Stromal cell of bone marrow (primary cell): ENCODE measurements around the gene CEP164.

Experiments used
- DNase-seq: peaks from one replicate; pipeline ENCODE4 v3.0.0-alpha.2; 2012; ENCODE audit warnings: low read depth

CEP164 gene

GRCh38 chr11:117421041-117421440, 93.4 kb downstream of the CEP164 start:
- DNase-seq = no peak

DNA sequence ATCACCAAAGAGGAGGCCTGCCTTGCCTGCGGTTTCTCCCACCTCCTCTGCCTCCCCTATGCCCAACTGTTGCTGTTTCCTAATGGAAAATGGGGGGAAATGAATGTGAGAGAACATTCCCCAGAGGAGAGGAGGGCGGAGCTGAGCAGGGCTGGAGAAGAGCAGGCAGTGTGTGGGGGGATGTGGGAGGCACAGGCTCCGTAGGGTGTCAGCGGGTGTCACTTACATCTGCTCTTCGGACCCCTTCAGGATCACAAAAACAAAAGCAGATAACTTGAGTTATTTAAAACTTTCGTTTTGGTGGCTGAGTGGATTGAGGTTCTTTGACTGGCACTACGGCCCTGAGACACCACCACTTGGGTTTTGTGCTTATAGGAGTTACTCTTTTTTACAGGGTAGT, 93.8 kb downstream of the CEP164 start:
- no peak for DNase-seq

DNA sequence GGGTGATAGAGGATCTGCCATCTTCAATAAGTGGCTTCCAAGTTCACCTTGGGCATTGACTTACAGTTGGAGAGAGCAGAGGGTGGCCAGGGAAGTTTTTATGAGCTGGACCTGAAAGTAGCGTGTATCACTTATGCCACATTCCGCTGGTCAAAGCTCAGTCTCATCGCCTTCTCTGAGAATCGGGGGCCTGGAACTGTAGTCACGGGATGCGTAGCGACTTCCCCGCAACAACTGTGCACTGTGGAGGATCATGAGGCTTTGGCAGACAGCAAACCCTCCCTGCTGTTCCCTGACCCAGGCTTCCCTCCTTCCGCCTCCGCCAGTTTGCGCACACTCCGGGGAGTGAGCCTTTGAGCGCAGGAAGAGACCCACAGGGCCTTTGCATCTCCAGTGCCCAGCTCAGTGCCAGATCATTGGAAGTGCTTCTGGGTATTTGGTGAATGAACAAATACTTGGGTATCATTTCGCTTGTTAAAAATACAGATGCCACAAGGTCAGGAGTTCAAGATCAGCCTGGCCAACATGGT, 95.5 kb downstream of the CEP164 start:
- DNase-seq = no peak

- no peak for DNase-seq
Measured at GRCh38 chr11:117424781-117425180, 97.1 kb downstream of the CEP164 start.

DNA sequence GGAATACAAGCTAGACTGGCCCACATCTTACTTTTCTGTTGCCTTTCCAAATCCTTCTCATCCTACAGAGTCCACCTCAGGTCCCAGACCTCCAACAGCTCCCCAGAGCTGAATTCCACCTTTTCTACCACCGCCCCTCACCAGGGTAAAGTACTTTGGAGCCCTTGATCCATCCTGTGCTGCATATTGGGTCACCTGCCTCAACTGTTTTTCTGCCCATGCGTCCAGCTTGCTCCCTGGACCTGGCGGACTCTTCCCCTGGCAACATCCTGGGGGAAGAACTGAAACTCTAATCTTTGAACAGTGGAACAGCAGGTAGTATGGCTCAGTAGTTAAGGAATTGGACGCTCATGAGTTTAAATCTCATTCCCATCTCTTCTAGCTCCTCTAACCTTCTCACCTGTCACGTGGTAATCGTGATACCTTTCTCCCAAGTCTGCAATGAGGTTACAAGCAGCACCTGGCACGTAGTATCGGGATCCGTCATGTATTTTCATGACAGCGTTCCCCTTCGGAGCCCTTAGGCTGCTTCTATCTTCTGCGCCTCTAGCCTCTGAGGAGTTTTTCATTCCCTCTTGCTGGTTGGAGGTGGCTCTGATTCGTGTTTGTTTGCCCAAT, 98.1 kb downstream of the CEP164 start:
- DNase-seq = no peak

DNA sequence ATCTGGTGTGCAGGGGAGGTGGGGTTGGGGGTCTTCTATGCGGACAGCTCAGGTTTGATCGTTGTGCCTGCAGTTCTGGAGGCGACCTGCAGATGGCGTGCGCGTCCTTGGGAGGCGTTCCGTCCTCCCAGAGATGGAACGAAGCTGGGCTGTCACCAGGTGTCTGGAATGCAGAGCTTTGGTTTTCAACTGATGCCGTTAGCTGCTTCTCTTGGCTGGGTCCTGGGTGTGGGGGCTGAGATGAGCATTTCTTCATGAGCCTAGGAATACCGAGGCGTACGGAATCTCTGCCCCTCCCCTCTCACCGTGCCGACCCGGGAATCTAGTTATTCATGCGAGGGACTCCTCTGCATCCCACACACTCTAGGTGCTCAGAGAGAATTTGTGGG, 98.6 kb downstream of the CEP164 start:
- DNase-seq = no peak

- no peak for DNase-seq
Measured at GRCh38 chr11:117426941-117427340, 99.3 kb downstream of the CEP164 start.

DNA sequence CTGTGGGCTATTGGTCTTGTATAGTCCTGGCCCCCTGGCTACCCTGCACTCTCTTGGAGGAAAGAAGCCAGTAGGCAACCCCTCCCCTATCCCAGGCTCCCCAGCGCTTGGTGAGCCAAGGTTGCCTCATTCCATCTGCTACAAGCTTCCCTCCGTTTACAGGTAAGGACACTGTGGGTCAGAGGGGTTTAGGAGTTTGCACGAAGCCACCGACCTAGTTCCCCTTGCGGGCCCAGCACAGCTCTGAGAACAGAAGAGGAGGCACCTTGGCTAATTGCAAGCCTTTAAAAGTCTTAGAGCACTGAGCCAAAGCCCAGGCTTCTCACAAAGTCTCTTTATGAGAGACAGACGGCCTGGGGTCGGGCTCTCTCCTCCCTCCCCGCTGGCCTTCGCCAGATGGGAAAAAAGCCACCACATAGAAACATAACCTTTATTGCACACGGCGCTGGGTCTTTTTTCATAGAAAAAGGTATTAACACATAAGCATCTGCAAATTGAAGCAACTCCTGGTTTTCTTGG, 99.8 kb downstream of the CEP164 start:
- no peak for DNase-seq

DNA sequence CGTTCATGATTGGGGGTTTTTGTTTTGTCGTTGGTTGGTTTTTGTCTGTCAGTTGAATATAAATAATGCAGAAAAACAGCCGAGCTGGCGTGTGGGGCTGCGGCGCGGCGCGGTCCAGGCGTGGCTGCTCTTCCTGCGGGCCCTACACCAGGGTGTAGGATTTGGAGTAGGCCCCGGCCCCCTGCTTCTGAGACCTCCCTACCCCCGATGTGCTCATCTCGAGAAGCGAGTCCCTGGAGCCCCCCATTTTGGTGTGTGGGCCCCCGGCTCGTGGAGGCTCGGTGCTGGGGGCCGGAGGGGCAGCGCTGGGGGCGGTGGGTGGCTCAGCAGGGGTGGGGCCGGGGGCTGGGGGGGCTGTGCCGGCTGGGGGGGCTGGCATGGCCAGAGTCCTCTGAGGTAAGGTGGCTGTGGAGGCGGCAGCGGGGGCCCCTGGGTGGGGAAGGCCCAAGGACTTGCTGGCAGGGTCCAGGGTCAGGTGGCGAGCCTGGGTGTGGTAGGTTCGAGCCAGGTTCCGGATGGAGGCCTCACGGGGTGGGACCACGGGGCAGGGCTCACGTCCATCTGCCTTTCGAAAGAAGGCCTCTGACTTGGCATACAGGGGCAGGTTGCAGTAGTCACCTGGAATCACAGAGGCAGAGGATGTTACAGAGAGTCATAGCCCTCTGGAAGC, 100.7 kb downstream of the CEP164 start:
- DNase-seq = no peak

DNA sequence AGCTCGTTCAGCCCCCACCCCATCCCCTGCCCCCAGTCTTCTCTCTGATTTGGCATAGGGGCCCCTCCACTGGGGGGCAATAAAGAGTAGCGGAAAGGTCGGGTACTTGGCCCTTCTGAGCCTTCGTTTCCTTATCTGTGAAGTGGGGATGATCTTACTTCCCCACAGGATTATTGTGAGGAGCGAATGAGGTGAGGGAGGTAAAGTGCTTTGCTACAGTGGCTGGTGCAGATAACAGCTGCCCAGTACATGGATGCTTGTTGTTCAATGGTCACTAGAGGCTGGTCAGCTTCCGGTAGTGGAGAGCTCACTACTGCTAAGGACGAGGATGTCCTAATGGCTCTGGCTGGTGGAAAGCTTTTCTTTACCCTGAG, 101.2 kb downstream of the CEP164 start:
- no peak for DNase-seq

GRCh38 chr11:117430293-117430955, 102.8 kb downstream of the CEP164 start:
- no peak for DNase-seq

DNA sequence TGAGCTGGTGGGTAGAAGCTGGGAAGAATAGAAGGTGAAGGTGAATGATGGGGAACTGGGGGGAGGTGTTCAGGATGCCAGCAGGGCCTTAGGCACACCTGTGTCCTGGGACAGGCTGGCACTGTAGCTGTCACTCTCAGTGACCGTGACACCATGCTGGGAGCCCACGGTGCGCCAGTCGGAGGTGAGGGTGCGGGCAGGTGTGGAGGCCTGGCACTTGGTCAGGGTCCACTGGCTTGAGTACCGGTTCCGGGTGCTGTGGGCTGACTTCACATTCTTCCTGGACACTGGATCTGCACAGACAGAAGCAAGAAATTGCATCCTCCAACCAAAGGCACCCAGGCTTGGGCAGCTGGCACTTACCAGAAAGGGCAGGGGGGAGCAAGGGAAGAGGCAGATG, 103.8 kb downstream of the CEP164 start:
- DNase-seq = no peak

DNA sequence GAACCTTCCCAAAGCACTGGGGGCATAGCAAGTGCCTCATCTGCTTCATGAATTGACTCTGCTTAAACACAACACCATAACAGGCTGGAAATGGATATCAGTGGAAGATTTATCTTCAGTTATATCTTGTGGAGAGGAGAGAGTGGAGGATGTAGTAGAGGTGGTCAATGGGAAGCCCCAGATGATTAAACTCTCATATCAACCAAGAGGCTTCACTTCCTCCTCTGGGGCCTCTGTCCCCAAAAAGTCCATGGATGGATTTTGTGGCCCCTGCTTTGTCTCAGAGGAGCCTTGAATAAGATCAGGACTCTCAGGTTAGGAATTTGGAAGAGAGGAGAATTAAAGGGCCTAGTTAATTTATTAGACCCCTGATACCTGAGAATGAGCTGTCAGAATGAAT, 106.1 kb downstream of the CEP164 start:
- no peak for DNase-seq

GRCh38 chr11:117434481-117434880, 106.8 kb downstream of the CEP164 start:
- DNase-seq = no peak

DNA sequence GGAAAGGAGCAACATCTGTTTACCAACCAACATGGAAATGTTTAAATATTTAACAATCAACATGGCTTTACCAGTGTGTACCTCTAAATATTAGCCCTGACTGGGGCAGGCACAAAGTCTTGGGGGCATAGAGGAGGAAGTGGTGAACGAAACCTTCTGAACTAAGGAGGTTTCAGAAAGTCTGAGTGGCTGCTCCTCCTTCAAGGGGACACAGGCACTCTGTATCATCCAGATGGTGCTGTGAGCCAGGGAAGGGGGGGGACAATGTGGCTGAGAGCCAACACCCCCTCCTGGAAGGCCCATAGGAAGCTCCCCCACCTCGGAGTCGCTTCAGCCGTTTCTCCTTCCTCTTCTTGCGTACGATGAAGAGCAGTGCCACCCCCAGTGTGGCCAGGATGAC, 107.7 kb downstream of the CEP164 start:
- DNase-seq = no peak

DNA sequence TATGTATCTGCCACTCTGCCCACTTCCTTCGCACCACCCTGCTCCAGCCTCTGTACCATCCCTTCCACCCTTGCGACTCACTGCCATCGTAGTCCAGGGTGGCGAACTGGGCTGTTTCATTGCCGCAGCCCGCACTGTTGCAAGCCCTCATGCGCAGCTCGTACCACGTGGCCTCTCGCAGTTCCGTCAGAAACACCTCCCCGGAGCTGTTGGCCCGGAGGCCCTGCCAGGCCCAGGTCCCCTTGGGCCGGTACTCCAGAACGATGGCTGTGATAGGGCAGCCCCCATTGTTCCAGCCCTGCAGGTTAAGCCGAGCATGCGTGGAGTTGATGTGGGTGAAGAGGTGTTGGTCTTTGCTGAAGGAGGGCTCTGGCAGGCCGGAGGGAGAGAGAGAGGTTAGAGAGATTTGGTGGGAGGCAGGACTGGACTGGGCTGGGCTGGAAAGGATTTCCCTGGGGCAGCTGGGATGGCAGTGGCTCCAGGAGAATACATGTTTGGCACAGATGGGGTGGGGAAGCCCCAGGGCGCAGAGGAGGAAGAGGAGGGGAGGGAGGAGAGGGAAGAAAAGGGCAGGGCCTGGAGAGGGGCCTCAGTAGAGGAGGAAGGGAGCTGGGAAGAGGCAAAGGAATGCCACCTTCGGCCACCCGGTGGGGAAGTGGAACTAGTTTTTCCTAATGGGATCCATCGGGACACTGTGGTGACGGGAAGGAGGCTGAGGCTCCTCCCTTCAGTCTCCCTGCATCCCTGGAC, 109.6 kb downstream of the CEP164 start:
- no peak for DNase-seq

DNA sequence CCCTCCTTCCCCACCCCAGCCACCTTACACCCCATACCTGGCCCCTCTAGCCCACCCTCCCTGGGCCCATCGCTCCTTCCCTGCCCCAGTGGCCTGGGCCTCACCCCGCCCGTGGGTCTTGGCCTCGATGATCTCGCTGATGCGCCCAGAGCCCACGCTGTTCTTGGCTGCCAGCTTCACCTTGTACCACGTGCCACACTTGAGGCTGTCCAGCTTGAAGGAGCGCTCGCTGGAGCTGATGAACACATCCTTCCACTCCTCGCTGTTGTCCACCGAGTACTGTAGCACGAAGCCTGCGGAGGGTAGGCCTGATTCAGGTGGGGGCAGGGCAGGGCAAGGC, 110.1 kb downstream of the CEP164 start:
- DNase-seq = no peak

- DNase-seq = no peak
Measured at GRCh38 chr11:117438371-117439000, 110.8 kb downstream of the CEP164 start.

- no peak for DNase-seq
Measured at GRCh38 chr11:117439256-117439655, 111.6 kb downstream of the CEP164 start.

DNA sequence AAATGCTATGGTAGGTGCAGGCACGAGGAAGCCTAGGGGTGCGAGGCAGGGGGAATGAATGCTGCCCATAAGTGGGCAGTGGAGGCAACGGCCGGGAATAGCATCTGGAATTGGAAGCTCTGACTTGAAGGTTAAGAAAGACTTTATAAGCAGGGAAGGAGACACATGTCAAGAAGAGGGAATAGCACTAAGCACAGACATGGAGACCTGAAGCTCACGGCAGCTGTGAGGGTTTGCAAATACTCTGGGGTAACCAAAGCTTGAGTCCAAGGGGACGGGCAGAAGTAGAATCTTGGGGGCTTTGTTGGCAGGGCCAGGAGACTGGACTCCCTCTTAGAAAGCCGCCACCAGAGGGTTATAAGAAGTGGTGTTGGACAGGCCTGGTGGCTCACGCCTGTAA, 112.6 kb downstream of the CEP164 start:
- no peak for DNase-seq

DNA sequence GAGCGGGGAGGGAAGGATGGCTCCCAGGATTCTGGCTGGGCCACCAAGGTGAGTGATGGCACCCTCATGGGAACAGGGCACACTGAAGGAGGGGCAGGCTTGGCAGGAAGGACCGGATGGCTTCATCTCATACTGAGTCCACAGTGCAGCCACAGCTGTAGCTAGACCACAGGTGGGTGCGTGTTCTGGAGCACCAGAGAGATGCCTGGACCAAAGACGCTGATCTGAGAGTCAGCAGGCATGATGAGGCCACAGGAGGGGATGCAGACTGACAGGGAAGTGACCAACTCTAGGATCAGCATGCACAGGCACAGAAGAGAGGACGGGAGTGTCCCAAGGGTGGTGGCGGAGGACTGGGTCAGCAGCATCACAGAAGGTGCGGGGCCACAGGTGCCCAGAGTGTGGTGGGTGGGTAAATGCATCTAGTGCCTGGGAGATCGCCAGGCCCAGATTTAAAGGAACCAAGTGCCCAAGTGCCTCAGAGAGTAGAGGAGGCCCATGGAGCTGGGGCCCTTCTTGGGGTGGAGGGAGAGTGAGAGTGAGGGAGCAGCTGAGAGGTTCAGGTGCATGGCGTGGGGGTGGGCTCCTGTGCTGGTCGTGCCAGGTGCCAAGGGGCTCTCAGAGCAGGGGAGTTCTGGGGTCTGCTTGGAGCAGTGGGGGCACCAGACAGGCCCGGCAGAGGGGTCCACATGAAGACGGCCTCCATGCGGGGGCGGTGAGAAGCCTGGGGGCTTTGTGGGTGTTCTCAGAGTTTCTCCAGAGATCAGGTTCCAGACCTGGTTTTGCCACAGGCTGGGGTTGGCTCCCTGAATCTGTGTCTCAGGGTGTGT, 113.7 kb downstream of the CEP164 start:
- no peak for DNase-seq
